Tibial artery (tissue), 4 donors: ENCODE data around the gene ZBTB43.

Experiments used
- DNase-seq, 2 donors: peaks; one replicate each; pipeline ENCODE4 v3.0.0-alpha.2; 2019
- H3K27ac ChIP-seq, 2 donors: fragments of 200-600 bp; sonication (generic) in 1 of 2; 1 replicate in 1 of 2; 2 replicates in 1 of 2; pipeline ENCODE4 v1.5.1; 2018 to 2019; ENCODE audit warnings: mild to moderate bottlenecking in 1 of 2
- H3K27me3 ChIP-seq, 2 donors: fragments of 200-600 bp; sonication (generic) in 1 of 2; one replicate each; pipeline versions ENCODE4 v1.5.1 to v1.6.0; 2016 to 2019
- H3K36me3 ChIP-seq, 3 donors: fragments of 200-600 bp; sonication (generic) in 2 of 3; one replicate each; pipeline ENCODE4 v1.5.1; 2016 to 2019; ENCODE audit warnings: mild to moderate bottlenecking in 2 of 3
- H3K4me1 ChIP-seq, 4 donors: fragments of 200-600 bp; sonication (generic) in 2 of 4; 1 replicate in 3 of 4; 2 replicates in 1 of 4; pipeline ENCODE4 v1.5.1; 2016 to 2019
- H3K4me3 ChIP-seq, 2 donors: fragments of 200-600 bp; sonication (generic) in 1 of 2; 1 replicate in 1 of 2; 2 replicates in 1 of 2; pipeline ENCODE4 v1.5.1; 2018 to 2019; ENCODE audit warnings: mild to moderate bottlenecking in 2 of 2
- H3K9me3 ChIP-seq, 3 donors: fragments of 200-600 bp; sonication (generic) in 1 of 3; one replicate each; pipeline ENCODE4 v1.5.1; 2016 to 2019
- CTCF ChIP-seq, 2 experiments: fragments of 200-600 bp in 1 of 2; fragments of 450-650 bp in 1 of 2; IDR thresholded peaks; one replicate each; pipeline ENCODE4 v1.5.1; 2017 to 2019; ENCODE audit warnings: antibody characterized with exemption in 2 of 2, mild to moderate bottlenecking in 1 of 2, moderate library complexity in 1 of 2
- intact Hi-C: fragments of 100-400 bp; cut with DNase I; formaldehyde crosslinking; loops from one replicate; pipeline ENCODE4 v1.15.0; 2023; ENCODE audit warnings: low total_unique reads

The ZBTB43 gene

GRCh38 chr9:126861707-126862103 is 56.9 kb downstream of the ZBTB43 start:
- TF ChIP-seq CTCF (IDR thresholded peaks at IDR 0.05), result no peak
- no peak for DNase-seq
- peaks cover 0 to 27% (median 20%) of the 10 kb centered on the region in 4 donors for H3K4me1 ChIP-seq
- peaks cover 4 to 27% (median 16%) of the 10 kb centered on the region in 3 donors for H3K36me3 ChIP-seq
- peak overlapping the region; percentile 73 to 98 for H3K4me3 ChIP-seq
- no peaks in the 10 kb centered on the region for H3K27me3 ChIP-seq
- H3K27ac ChIP-seq, result peak overlapping the region in 1 of 2 donors; percentile 81
- H3K9me3 ChIP-seq, result no peaks in the 10 kb centered on the region
- intact Hi-C loops, result no loop called here

- H3K9me3 ChIP-seq, result no peaks in the 10 kb centered on the region
- H3K4me1 ChIP-seq, result peaks cover 0 to 27% (median 20%) of the 10 kb centered on the region in 4 donors
- no peak for DNase-seq
- H3K27me3 ChIP-seq, result no peaks in the 10 kb centered on the region
- intact Hi-C loops, result no loop called here
- peaks cover 4 to 27% (median 16%) of the 10 kb centered on the region in 3 donors for H3K36me3 ChIP-seq
- peak overlapping the region; percentile 73 to 98 for H3K4me3 ChIP-seq
- TF ChIP-seq CTCF (IDR thresholded peaks at IDR 0.05), result no peak
- H3K27ac ChIP-seq, result no peak overlapping the region
Measured at GRCh38 chr9:126862104-126862761, 57.4 kb downstream of the ZBTB43 start.

GRCh38 chr9:126864771-126865170 is 59.9 kb downstream of the ZBTB43 start:
- peaks cover 4 to 38% (median 26%) of the 10 kb centered on the region in 3 donors for H3K36me3 ChIP-seq
- H3K4me1 ChIP-seq, result peaks cover 0 to 35% (median 25%) of the 10 kb centered on the region in 4 donors
- H3K27me3 ChIP-seq, result no peaks in the 10 kb centered on the region
- intact Hi-C loops, result no loop called here
- no peak for TF ChIP-seq CTCF (IDR thresholded peaks at IDR 0.05)
- no peaks in the 10 kb centered on the region for H3K9me3 ChIP-seq
- H3K4me3 ChIP-seq, result no peak overlapping the region
- H3K27ac ChIP-seq, result no peak overlapping the region
- no peak for DNase-seq

- peak in 1 of 2 donors; percentile 48 for DNase-seq
- peaks cover 1 to 36% (median 18%) of the 10 kb centered on the region in 3 donors for H3K36me3 ChIP-seq
- H3K4me3 ChIP-seq, result no peak overlapping the region
- H3K27me3 ChIP-seq, result no peaks in the 10 kb centered on the region
- H3K4me1 ChIP-seq, result peaks cover 0 to 17% (median 3%) of the 10 kb centered on the region in 4 donors
- intact Hi-C loops, result no loop called here
- H3K27ac ChIP-seq, result no peak overlapping the region
- no peak for TF ChIP-seq CTCF (IDR thresholded peaks at IDR 0.05)
- H3K9me3 ChIP-seq, result no peaks in the 10 kb centered on the region
Measured at GRCh38 chr9:126869368-126869767, 64.5 kb downstream of the ZBTB43 start.

GRCh38 chr9:126872516-126872915 is 67.7 kb downstream of the ZBTB43 start:
- DNase-seq, result no peak
- peaks cover 0 to 21% (median 5%) of the 10 kb centered on the region in 4 donors for H3K4me1 ChIP-seq
- intact Hi-C loops, result no loop called here
- no peak overlapping the region for H3K4me3 ChIP-seq
- no peak overlapping the region for H3K27ac ChIP-seq
- H3K36me3 ChIP-seq, result peaks cover 0 to 17% (median 10%) of the 10 kb centered on the region in 3 donors
- TF ChIP-seq CTCF (IDR thresholded peaks at IDR 0.05), result no peak
- no peaks in the 10 kb centered on the region for H3K27me3 ChIP-seq
- H3K9me3 ChIP-seq, result no peaks in the 10 kb centered on the region
